Measurements from ENCODE around the gene IFITM1.
"Not testable (repeated sequence)": the region's sequence is repeated elsewhere in the genome, so short reads cannot be mapped to it uniquely, and the experiment has no call there.

IFITM1 gene

DNA sequence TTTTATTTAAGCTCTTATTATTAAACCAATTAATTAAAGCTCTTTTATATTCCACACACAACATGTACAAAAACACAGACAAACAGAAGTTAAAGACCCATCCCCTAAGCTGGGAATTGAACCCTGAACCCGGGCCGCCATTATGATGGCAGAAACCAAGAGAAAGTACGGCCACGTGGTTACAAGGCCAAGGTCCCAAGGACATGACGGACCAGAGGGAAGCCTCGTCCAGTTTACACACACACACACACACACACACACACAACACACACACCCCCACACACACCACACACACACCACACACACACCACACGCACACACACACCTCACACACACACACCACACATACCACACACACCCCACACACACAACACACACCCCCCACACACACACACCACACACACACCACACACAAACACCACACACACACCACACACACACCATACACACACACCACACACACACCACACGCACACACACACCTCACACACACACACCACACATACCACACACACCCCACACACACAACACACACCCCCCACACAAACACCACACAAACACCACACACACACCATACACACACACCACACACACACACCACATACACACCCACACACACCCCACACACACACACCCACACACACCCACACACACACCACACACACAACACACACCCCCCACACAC lies 35.6 kb downstream of the IFITM1 start:
- not testable (repeated sequence) for FAIRE-seq

DNA sequence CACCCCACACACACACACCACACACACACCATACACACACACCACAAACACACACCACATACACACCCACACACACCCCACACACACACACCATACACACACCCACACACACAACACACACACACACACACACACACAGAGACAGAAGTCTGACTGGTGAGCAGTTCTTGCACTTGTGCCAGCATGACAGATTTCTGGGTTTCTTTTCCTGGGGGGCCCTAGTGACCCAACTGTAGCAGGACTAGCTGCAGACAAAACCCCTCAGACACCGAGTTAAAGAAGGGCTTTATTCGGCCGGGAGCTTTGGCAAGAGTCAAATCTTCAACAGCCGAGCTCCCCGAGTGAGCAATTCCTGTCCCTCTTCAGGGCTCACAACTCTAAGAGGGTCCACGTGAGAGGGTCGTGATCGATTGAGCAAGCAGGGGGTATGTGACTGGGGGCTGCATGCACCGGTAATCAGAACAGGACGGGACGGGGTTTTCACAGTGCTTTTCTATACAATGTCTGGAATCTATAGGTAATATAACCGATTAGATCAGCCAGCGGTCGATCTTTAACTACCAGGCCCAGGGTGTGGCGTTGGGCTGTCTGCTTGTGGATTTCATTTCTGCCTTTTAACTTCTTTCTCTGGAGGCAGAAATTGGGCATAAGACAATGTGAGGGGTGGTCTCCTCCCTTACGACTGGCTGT lies 36.3 kb downstream of the IFITM1 start:
- FAIRE-seq = not testable (repeated sequence)

DNA sequence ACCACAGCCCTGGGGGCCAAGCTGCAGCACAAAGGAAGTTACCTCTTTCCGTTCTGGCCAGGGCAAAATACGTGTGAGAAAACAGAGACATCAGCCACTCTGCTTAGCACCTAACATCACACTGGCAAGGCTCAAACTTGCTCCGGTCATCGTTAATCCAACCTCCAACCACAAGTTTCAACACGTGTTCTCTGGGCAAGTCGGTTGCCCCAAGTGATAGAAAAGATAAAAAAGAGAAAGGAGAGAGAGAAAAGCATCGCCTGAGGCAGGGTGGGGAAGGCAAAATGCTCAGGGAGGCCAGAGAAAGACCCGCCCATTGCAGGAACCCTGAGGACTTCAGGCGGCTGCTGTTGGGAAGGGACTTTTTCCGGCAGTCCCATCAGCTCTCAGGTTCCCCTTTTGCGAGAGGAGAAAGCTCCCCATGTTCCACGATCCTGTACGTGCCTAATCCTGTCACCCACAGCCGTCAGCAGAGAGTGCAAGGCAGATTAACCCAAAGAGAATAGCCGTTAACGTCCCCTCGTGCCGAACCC lies 36.9 kb downstream of the IFITM1 start:
- no peak for FAIRE-seq

DNA sequence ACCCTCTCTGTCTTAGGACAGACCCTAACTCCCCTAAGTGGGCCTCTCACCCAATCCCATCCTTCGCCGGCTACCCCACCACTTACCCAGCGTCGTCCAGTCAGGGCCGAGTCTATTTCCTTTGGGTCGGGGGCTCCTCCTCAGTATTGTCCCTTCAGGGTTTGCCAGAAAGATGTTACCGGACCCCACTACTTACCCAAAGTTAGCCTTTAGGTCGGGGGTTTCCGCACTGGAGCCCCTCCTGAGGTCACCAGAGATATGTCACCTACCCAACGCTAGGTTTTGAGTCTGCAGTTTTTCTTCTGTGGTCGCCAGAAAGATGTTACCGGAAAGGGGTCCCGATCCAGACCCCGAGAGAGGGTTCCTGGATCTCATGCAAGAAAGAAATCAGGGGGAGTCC lies 37.6 kb downstream of the IFITM1 start:
- no peak for FAIRE-seq

DNA sequence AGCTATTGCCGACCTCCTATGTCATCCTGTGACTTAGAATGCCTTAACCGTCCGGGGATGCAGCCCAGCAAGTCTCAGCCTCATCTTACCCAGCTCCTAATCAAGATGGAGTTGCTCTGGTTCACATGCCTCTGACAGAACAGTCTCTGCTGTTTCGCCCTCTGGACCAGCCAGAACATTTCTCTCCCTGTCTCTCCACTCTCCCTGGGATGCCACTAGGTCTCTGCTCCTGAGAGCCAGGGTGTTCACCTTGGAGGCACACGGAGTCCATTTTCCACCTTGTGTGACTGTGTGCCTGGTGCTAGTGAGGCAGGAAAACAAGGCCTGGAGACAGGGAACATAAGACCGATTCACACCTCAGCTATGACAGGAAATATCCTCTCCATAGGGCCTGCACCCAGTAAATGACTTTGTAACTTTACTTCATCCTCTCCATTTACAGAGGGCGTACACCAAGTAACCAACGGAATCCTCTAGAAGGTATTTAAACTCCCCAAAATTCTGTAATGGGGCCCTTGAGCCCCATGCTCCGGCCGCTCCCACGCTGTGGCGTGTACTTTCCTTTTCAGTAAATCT lies 38.7 kb downstream of the IFITM1 start:
- no peak for FAIRE-seq

DNA sequence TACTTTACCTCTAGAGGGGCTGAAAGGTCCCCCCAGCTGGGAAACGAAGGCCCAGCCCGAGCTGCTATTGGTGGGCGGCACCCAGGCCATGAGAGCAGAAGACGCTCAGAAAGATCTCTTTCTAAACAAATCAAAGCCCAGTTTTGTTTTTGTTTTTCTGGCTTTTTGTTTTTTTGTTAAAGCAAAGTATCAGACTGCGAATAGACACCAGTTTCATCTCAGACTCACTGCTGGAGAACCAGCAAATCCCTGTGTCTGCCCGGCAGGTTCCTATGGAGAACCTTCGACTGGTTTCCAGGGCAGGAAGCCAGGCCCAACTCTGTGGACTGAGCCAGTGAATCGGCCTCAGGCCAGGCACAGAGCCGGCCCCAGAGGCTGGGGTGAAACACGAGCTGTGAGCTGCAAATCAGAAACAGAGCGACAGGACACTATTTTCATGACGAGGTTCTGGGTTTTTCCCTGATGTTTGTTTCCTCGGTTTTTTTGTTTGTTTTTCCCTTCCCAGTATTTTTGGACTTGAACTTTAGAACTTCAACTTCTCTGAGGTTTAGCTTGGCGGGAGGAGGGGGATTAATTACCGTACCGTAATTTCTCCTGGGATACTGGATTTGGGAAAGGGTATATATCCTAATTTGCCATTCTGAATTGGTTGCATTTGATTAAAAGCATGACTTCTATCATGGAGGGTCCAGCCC lies 39.5 kb downstream of the IFITM1 start:
- no peak for FAIRE-seq

DNA sequence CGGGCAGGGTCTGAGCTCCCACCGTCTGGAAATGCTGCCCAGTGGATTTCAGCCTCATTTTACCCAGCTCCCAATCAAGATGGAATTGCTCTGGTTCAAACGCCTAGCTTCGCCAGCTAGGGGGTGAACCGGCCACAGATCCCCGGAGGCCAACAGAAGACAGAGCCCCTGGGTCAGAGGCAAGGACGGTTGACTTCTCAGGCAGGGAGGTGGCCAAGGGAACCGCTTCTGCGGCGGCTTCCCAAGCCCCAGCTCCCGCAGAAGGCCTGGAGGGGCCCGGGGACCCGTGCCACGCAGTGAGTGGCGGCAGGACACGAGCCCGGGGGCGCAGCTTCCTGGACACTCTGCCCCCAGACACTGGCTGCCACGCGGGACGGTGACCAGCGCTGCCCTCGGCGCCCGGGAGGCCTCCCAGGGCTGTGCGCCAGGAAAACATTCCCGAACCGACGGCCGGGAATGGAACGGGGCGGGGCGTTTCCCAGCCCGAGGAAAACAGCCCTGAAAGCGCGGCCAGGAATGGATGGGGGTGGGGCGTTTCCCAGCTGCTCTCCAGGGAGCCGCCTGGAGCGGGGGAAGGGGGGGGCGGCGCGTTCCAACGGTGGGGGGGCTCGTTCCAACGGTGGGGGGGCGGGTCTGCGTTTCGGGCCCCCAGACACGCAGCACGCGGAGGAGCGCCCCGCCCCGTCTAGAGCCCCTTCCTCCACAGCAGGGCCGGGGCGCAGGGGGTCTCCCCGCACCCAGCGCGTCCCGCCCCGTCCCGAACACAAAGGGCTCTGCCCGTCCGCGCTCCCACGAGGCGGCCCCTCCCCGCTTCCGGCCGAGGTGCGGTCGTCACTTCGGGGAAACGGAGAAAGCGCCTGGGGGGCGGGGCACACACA lies 42.0 kb downstream of the IFITM1 start:
- FAIRE-seq = no peak

DNA sequence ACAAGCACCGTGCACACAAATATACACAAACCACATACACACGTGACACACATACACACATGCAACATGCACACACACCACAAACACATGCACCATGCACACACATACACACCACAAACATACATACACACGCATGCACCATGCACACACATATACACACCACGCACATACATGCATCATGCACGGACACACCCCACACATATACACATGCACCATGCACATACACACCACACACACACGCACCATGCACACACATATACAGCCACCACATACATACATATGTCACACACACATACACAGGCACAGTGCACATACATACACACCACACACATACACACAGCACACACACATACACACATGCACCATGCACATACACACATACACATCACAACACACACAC lies 42.8 kb downstream of the IFITM1 start:
- no peak for FAIRE-seq

DNA sequence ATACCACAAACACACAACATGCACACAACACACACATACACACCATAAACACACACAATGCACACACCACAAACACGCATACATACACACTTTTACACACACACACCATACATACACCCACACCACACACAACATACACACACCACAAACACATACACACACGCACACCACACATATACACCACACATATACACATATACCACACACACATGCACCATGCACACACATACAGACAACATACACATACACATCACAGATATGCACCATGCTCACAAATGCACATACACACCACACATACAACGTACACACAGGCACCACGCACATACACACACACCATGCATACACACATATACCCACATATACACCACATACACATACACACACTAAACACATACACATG lies 43.7 kb downstream of the IFITM1 start:
- FAIRE-seq = no peak

DNA sequence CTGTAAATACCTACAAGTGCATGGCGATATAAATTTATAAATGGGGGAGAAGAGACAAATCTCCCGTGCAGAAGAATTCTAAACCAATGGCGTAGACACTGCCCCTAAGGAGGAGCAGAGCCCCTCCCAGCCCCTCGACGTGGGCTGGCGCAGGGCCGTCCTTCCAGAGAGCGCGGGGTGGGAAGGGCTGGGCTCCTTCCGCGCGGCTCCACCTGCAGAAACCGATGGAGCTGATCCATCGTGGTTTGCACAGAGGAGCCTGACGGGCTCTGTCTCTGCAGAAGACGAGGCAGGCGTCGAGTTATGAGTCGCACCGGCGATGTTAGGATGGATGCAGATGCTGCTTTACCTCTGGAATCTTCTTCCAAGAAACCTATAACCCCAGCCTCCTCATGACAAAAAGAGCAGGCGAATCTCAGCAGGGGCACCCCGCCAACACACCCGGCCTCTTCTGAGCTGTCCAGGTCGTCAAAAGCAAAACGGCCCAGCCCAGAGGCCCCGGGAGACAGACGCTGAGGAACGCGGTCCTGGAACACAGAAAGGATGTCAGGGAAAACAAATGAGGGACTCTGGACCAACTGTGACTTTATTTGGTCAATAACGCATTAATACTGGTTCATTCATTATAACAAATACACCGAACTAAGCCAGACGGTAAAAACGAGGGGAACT lies 44.4 kb downstream of the IFITM1 start:
- FAIRE-seq = no peak

DNA sequence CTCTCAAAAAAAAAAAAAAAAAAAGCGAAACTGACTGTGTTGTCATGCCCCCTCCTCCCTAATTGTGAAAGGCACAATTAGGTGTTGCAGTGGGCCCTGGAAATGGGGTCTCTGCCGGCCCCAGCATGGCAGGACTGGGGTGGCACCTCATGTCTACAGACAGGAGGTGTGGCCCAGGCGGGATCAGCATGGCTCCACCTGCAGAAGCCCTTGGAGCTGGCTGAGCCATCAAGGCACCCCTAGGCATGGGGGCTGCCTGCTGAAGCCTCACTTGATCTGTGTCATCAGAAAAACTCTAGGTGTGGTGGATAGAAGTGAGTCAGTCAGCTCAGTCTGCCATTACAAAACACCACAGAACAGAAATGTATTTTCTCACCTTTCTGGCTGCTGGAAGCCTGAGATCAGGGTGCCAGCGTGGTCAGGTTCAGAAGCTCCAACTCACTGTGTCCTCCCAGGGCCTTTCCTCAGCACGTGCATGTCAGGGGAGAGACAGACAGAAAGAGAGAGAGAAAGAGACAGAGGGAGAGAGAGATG lies 45.4 kb downstream of the IFITM1 start:
- FAIRE-seq = no peak

DNA sequence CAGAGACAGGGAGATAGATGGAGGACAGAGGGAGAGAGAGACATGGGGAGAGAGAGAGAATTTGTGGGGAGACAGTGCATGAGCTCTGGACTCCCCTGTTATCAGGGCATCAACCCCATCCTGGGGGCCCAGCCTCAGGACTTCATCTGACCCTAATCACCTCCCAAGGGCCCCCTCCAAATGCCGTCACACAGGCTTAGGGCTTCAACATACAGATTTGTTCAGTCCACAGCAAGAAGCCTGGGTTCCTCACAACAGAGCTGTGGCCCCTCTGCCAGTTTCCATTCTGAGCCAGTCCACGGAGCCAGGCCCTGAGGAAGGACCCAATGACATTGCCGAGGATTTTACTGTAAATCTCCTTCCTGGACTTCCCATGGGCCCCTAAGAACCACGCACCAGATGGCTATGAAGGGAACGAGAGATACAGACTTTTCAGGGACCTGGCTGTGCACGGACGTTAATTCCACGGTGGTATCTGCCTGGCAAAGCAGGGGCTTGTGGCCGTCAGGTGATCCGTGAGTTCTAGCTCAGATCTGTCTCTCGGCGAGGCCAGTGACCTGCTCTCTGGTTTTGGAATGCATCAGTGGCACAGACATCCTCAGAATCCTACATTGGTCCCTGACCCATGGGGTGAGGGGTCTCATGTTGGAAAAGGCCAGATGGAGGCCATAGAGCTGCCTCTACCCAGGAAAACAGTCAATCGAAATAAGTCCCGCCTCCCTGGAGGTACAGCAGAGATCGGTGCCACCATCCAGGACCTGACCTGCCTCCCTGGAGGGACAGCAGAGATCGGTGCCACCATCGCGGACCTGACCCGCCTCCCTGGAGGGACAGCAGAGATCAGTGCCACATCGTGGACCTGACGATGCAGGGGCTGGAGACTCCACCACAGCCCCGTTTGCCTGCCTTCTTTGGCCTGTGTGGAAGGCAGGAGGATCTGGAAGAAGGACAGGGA lies 46.8 kb downstream of the IFITM1 start:
- no peak for FAIRE-seq

DNA sequence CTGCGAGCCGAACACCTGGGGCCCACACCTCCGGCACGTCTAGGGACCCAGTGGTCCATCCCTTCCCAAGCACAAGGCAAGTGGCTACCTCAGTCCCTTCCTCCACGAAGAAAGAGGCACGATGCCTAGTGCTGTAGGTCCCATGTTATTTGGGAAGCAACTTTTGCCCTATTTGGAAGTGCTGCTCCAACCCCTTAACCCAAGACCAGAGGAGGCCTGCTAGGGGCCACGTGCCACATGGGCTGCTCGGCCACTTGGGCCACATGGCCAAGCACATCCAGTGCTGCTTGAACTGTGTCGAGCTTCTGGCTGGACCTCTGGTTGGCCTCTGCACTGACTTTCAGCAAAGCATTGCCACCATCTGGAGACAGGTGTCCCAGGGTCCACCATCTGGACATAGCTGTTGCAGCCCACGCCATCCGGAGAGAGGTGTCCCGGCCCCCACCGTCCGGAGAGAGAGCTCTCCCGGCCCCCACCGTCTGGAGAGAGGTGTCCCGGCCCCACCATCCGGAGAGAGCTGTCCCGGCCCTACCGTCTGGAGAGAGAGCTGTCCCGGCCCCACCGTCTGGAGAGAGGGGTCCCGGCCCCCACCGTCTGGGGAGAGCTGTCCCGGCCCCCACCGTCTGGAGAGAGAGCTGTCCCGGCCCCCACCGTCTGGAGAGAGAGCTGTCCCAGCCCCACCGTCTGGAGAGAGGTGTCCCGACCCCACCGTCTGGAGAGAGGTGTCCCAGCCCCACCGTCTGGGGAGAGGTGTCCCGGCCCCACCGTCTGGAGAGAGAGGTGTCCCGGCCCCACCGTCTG lies 49.0 kb downstream of the IFITM1 start:
- FAIRE-seq = no peak

DNA sequence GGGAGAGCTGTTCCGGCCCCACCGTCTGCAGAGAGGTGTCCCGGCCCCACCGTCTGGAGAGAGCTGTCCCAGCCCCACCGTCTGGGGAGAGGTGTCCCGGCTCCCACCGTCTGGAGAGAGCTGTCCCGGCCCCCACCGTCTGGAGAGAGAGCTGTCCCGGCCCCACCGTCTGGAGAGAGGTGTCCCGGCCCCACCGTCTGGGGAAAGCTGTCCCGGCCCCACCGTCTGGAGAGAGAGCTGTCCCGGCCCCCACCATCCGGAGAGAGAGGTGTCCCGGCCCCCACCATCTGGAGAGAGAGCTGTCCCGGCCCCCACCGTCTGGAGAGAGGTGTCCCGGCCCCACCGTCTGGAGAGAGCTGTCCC lies 49.6 kb downstream of the IFITM1 start:
- not testable (repeated sequence) for FAIRE-seq

DNA sequence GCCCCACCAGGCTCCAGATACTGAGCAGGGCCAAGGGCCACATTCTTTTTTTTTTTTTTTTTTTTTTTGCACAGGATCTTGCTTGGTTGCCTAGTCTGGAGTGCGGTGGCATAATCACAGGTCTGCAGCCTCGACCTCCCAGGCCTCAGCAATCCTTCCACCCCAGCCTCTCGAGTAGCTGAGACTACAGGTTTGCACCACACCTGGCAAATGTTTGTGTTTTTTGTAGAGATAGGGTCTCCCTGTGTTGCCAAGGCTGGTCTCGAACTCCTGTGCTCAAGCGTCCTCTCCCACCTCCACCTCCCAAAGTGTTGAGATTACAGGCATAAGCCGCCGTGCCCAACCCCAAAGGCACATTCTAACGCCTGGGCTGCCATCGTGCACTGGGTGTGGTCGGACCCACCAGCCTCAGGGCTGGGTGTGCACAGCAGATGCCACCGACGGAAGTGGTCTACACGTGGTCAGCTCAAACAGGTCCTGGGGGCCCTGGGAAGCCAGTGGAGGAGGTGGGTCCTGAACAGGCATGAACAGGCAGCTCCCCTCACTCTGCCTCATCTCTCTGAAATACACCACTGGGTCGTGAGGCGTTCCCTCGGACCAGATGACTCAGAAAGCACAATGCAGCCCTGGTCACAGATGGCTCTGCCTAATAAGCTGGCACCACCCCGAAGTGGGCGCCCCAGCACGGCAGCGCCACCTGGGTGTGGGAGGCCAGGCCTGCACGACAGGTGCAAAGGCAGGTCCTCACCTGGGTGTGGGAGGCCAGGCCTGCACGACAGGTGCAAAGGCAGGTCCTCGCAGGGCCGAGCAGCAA lies 50.3 kb downstream of the IFITM1 start:
- FAIRE-seq = no peak

Measured in endometrium (tissue), 2 donors.